ENCODE data around the gene ZBTB20.

The ZBTB20 gene

DNA sequence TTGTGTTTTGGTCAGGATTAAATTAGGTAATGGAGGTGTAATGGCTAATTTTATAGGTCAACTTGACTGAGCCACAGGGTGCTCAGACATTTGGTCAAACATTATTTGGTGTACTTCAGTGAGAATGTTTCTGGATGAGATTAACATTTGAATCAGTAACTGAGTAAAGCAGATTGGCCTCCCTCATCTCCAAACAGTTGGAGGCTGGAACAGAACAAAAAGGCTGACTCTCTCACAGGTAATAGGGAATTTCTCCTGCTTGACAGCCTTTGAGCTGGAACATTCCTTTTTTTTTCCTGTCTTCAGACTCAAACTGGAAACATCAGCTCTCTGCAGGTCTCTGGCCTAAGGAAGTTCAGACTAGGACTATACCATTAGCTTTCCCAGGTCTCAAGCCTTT lies 280.7 kb downstream of the ZBTB20 start:
- no peak for DNase-seq

- DNase-seq, result no peak
These were observed 282.1 kb downstream of the ZBTB20 start for GRCh38 chr3:114864970-114865369.

- no peak for DNase-seq
These were observed 283.2 kb downstream of the ZBTB20 start for GRCh38 chr3:114863848-114864247.

- no peak for DNase-seq
These were observed 285.4 kb downstream of the ZBTB20 start for GRCh38 chr3:114861666-114862065.

GRCh38 chr3:114860531-114860930 lies 286.6 kb downstream of the ZBTB20 start:
- no peak for DNase-seq

DNA sequence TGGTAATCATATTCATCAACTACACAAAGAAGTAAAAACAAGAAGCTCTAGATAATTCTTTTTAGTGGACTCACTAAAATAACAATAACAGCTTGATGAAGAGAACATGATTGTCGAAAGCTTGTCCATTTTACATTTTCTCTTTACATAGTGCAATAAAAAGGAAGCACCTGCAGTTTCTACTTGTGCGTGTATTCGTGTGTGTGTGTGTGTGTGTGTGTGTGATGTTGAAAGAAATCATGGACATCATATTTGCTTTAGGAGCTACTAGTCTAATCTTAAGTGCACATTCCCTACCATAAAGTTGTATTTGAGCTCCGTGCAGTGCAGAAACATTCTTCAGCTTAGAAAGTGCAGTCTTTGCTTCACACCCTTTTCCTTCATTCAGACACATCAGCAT lies 288.8 kb downstream of the ZBTB20 start:
- DNase-seq, result no peak

GRCh38 chr3:114857299-114857701 lies 289.8 kb downstream of the ZBTB20 start:
- no peak for DNase-seq

- no peak for DNase-seq
These were observed 290.3 kb downstream of the ZBTB20 start for GRCh38 chr3:114856835-114857234.

- DNase-seq, result no peak
These were observed 291.2 kb downstream of the ZBTB20 start for GRCh38 chr3:114855839-114856238.

DNA sequence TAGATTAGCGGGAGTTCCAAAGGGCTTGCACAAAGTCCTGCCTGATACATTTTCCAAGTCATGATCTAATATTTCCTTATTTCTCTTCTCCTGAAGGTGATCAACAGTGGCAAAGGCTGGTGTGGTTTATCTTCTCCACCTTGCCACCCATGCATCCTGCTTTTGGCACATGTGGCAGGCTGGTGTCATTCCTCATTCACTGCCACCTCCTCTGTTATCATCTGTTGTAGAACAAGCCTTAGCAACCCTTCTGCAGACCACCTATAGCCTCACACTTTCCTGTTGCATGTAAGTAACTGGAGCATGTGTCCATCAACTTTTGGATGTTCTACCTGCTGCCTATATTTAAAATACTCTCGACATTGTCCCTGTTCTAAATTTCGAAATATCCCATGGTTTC lies 294.1 kb downstream of the ZBTB20 start:
- DNase-seq, result no peak

DNA sequence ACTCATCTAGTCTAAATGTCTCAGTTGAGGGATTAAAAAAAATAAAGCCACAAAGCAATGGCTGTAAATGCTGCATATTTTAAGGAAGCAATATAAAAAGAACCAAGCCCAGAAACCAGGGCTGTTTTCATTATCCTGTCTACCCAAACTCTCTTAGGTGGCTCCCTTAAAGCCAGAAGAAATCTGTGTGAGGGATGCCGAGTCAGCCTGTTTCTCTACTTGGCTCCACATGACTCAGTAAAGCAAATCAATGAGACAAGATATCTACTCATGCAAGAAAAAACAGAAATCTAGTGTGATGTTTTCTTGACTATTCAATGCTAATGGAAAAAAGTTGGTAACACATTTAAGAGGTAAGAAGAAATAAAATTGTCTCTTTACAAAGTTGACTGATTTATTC lies 296.2 kb downstream of the ZBTB20 start:
- DNase-seq, result no peak

DNA sequence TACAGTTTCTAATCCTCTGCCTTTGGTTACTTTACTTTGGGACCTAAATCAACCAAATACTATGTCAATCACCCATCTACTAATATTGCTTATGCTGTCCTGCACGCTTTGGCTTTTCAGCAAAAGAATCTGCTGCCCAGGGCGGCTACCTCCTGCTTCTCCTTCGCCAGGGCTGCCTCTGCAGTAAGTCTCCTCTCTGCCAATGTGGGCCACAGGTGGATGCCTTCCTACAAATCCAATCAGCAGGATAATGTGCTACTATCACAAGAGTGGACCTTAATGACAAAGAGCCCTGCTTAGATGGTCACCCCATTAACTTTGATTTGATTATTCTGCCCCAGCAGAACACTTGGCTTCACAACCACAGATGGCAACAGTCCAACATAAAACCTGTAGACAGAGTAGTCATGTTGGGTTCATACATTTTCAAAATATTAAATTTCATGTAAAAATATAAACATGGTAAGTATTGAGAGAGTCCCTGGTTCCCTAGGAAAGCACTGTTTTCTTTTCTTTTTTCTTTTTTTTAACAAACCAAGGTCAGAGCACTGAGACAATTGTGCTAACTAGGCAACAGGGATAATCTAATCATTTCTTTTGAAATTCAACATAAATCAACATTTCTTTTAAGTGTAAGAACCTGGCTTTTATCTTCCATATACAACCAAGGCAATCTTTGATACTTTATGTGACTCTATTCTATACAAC lies 298.3 kb downstream of the ZBTB20 start:
- no peak for DNase-seq

GRCh38 chr3:114848082-114848481 lies 299.0 kb downstream of the ZBTB20 start:
- DNase-seq, result no peak

DNA sequence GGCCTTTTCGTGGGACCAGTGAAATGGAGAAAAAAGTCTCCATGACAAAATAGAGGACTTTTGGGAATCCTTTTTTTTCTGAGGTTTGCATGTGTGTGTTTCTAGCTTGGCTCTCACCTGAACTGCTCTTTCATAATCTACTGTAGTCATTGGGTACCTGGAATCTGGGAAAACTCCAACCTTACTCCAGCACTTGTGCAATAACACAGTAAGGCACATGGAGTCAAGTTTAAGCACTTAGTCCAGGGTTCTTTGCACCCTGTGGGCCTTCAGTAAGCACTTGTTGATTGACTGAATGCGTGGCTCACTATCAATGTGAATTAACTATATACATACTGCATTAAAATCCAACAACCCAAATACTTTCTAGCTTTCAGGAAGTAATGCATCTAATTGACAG lies 299.5 kb downstream of the ZBTB20 start:
- DNase-seq, result no peak

DNA sequence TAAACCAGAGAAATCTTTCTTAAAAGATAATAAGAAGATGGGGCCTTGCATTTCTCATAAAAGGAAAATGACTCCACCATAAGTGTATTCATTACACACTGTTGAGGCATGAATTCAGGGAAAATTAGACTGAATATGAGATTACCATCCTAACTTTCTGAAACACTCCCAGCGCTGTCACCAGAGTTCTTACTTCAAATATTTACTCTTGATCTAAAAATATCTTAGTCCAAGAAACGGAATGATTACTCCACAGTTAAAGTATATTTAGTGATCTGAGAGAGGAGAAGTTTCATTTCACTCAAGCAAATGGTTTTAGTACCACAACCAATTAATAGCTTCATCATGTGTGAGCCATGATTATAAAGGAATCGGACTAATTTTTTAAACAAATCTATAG lies 300.3 kb downstream of the ZBTB20 start:
- DNase-seq, result no peak

GRCh38 chr3:114846252-114846651 lies 300.8 kb downstream of the ZBTB20 start:
- DNase-seq, result no peak

- no peak for DNase-seq
These were observed 305.6 kb downstream of the ZBTB20 start for GRCh38 chr3:114841515-114841914.

DNA sequence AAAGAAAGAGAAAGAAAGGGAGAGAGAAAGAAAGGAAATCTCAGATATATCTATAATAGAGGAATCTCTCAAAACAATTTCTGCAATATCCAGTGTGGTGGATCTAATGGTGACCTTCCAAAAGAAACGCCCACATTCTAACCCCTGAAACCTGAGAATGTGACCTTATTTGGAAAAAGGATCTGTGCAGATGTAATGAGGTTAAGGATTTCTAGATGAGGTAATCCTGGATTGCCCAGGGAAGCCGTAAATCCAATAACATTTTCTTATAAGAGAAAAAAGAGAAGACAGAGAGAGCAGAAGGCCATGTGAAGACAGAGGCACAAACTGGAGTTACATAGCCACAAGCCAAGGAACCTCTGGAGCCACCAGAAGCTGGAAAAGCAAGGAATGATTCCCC lies 307.6 kb downstream of the ZBTB20 start:
- no peak for DNase-seq

GRCh38 chr3:114838025-114838424 lies 309.1 kb downstream of the ZBTB20 start:
- DNase-seq, result no peak

GRCh38 chr3:114834175-114834940 lies 312.7 kb downstream of the ZBTB20 start:
- DNase-seq, result no peak

- DNase-seq, result no peak
These were observed 315.2 kb downstream of the ZBTB20 start for GRCh38 chr3:114831861-114832260.

GRCh38 chr3:114830652-114831051 lies 316.4 kb downstream of the ZBTB20 start:
- no peak for DNase-seq

DNA sequence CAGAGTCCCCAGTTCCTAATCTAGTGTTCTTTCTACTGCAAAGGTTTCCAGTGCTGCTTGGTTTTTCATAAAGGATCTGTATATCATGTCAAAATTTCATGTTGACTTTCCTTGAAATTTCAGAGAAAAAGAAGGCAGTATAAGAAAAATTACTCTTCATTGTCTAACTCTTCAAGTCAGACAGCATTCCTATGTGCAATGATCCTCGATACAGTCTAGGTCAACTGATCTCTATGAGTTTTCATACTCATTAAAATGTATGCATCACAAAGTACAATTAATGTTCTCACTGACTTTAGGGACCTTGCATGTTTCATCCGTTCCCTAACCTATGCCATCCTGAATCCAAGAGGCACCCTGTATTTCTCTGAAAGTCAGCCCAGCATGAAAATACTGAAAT lies 317.3 kb downstream of the ZBTB20 start:
- DNase-seq, result no peak

GRCh38 chr3:114827495-114827894 lies 319.6 kb downstream of the ZBTB20 start:
- DNase-seq, result no peak

- DNase-seq, result no peak
These were observed 323.1 kb downstream of the ZBTB20 start for GRCh38 chr3:114824014-114824413.
